Measurements from ENCODE around the gene HTRA2. TPM values are rescaled to one million over a fixed set of nuclear protein-coding genes. Genes with fewer than 3 reads are reported as not detected.

The HTRA2 gene
- total and polyA plus RNA-seq, 3 donors from 2014 or later = 36.5 to 46.8 (median 45.8) TPM

DNA sequence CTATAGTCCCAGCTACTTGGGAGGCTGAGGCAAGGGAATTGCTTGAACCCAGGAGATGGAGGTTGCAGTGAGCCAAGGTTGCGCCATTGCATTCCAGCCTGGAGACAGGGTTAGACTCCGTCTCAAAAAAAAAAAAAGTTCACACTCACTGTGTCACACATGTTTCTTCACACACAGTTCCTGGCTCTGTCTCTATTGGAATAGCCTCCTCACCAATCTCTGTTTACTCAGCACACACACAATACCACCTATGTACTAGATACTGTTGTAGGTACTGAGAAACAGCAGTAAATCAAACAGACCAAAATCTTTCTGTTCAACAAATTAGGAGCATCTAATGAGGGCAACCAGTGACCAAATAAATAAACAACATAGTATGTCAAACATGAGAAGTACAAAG is 43.6 kb upstream of the HTRA2 start:
- Histone ChIP-seq H3K27ac (no peak overlapping the region), H3K4me3 (no peak overlapping the region), H3K36me3 (ENCODE audit: low read depth, missing control alignments) (no peaks in the 10 kb centered on the region), H3K4me1 (peaks cover 18% of the 10 kb centered on the region), H3K9me3 (no peaks in the 10 kb centered on the region), H3K27me3 (no peaks in the 10 kb centered on the region)
- intact Hi-C loops (cut with DNase I; ENCODE audit: low total_unique reads) = loop anchor here (10.0 kb wide), 1 partner anchor 99 kb away; no protein-coding TSS in a partner anchor
- 90 to 91% methylated on average over 2 of the region's 2 CpGs for WGBS, 2 donors
- TF ChIP-seq POLR2A (IDR thresholded peaks at IDR 0.05) = no peak
- TF ChIP-seq, protein P1, sequence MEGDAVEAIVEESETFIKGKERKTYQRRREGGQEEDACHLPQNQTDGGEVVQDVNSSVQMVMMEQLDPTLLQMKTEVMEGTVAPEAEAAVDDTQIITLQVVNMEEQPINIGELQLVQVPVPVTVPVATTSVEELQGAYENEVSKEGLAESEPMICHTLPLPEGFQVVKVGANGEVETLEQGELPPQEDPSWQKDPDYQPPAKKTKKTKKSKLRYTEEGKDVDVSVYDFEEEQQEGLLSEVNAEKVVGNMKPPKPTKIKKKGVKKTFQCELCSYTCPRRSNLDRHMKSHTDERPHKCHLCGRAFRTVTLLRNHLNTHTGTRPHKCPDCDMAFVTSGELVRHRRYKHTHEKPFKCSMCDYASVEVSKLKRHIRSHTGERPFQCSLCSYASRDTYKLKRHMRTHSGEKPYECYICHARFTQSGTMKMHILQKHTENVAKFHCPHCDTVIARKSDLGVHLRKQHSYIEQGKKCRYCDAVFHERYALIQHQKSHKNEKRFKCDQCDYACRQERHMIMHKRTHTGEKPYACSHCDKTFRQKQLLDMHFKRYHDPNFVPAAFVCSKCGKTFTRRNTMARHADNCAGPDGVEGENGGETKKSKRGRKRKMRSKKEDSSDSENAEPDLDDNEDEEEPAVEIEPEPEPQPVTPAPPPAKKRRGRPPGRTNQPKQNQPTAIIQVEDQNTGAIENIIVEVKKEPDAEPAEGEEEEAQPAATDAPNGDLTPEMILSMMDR (IDR thresholded peaks at IDR 0.05) = no peak
- DNase-seq = no peak

DNA sequence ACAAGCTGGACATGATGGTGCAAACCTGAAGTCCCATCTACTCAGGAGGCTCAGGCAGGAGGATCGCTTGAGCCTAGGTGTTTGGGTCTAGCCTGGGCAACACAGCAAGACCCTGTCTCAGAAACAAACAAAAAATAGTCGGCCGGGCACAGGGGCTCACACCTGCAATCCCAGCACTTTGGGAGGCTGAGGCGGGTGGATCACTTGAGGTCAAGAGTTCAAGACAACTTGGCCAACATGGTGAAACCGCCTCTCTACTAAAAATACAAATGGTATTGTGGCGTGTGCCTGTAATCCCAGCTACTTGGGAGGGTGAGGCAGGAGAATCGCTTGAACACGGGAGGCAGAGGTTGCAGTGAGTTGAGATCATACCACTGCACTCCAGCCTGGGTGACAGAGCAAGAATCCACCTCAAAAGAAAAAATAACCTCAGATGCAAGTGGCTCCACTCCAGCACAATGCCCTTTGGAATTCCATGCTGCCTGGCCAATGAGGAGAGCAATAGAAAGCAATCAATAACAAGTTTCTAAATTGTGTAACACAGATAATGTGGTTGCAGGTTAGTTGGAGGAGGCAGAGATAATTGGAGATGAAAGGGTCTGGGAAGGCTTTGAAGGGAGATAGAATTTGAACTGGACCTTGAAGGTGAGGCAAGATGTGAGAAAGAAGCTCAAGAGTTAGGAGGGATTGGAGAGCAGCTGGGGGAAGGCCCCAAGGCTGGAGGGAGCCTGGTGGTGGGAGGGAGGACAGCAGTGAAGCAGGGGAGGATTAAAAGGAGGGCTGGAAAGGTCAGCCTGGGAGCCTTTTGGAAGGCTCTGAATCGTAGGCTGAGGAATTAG is 40.9 kb upstream of the HTRA2 start:
- DNase-seq = no peak
- Histone ChIP-seq H3K36me3 (ENCODE audit: low read depth, missing control alignments) (no peaks in the 10 kb centered on the region), H3K9me3 (no peaks in the 10 kb centered on the region), H3K27ac (no peak overlapping the region), H3K4me3 (no peak overlapping the region), H3K4me1 (peaks cover 3% of the 10 kb centered on the region), H3K27me3 (no peaks in the 10 kb centered on the region)
- TF ChIP-seq, protein P1 (IDR thresholded peaks at IDR 0.05) = no peak
- no peak for TF ChIP-seq POLR2A (IDR thresholded peaks at IDR 0.05)
- intact Hi-C loops (cut with DNase I; ENCODE audit: low total_unique reads) = loop anchor here (10.0 kb wide), 1 partner anchor 96 kb away; no protein-coding TSS in a partner anchor
- 86% methylated on average over 9 of the region's 9 CpGs for WGBS, 2 donors

DNA sequence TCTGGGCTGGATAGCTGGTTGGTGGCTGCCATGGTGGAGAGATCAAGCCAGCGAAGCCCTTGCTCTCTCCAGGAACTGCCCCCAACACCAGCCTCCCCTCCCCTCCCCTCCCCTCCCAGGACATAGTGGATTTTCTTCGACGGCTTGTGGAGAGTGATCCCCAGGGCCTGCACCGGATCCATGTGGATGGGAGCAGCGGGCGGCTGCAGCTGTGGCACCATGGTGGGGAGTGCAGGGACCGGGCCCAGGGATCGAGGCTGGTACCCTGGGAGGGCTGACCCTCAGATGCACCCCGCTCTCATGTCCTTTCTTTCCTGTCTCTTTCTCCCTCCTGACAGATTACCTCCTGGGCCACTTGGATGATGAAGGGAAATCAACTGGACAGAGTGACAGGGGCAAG is 39.8 kb upstream of the HTRA2 start:
- Histone ChIP-seq H3K4me1 (no peaks in the 10 kb centered on the region), H3K27me3 (no peaks in the 10 kb centered on the region), H3K9me3 (no peaks in the 10 kb centered on the region), H3K27ac (no peak overlapping the region), H3K36me3 (ENCODE audit: low read depth, missing control alignments) (no peaks in the 10 kb centered on the region), H3K4me3 (no peak overlapping the region)
- intact Hi-C loops (cut with DNase I; ENCODE audit: low total_unique reads) = loop anchor here (10.0 kb wide), 1 partner anchor 95 kb away; no protein-coding TSS in a partner anchor
- DNase-seq = no peak
- TF ChIP-seq, protein P1 (IDR thresholded peaks at IDR 0.05) = no peak
- no peak for TF ChIP-seq POLR2A (IDR thresholded peaks at IDR 0.05)
- WGBS, 2 donors = 92 to 100% methylated on average over 2 to 9 of the region's 9 CpGs

DNA sequence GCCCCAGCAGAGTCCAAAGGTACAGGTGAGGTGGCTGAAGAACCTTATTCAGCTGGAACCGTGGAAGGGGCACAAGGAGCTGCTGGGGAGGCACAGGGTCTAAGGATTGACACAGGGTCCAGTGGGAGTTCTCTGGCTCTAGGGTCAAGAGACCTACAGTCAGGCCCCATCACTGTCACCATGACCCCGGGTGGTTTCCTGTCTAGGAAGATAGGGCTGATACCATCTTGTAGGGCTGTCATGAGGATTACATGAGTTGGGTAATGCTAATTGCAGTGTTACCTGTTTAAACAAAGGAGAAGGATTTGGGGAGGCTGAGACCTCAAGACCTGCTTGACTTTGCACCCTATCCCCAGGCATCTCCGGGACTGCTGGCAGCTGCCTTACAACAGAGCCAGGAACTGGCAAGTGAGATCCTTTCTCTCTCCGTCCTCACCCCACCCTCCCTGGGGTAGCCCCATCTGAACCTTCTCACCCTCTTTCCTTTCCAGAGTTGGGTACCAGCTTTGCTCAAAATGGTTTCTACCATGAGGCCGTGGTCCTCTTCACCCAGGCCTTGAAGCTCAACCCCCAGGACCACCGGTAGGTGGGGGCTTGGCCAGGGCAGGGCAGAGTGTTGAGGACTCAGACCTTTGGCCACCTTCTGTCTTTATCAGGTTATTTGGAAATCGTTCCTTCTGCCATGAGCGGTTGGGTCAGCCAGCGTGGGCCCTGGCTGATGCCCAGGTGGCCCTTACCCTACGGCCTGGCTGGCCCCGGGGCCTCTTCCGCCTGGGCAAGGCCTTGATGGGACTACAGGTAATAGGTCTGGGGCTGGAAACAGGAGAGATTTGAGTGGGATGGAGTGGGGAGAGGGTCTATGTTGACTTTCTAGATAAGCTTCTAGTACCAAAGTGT is 37.8 kb upstream of the HTRA2 start:
- TF ChIP-seq, protein P1 (IDR thresholded peaks at IDR 0.05) = no peak
- TF ChIP-seq POLR2A (IDR thresholded peaks at IDR 0.05) = no peak
- 94 to 95% methylated on average over 11 to 12 of the region's 12 CpGs for WGBS, 2 donors
- no peaks in the 10 kb centered on the region for H3K9me3 ChIP-seq
- no peaks in the 10 kb centered on the region for H3K36me3 ChIP-seq (ENCODE audit: low read depth, missing control alignments)
- H3K27me3 ChIP-seq = no peaks in the 10 kb centered on the region
- H3K27ac ChIP-seq = no peak overlapping the region
- no peak for DNase-seq
- intact Hi-C loops (cut with DNase I; ENCODE audit: low total_unique reads) = no loop called here
- no peaks in the 10 kb centered on the region for H3K4me1 ChIP-seq
- no peak overlapping the region for H3K4me3 ChIP-seq
